Measurements from ENCODE around the gene PYCR2.

GRCh38 chr1:225909477-225909876, 14.6 kb downstream of the PYCR2 start:
- no peak for TF ChIP-seq SIN3A (IDR thresholded peaks at IDR 0.05; ENCODE audit: borderline replicate concordance, insufficient read depth, low read length)
- TF ChIP-seq POLR2AphosphoS5 (IDR thresholded peaks at IDR 0.05; ENCODE audit: low read depth, low read length), result no peak
- TF ChIP-seq TAF1 (IDR thresholded peaks at IDR 0.05; ENCODE audit: borderline replicate concordance, insufficient read depth, low read length), result no peak

All from PFSK-1 (cell line).